MM.1S (cell line): ENCODE results near the gene MACROD1.
A peak's percentile ranks its signal among the peaks of the same experiment; 100 is the strongest.
"Not testable (repeated sequence)": the region's sequence is repeated elsewhere in the genome, so short reads cannot be mapped to it uniquely, and the experiment has no call there.

Experiments
- DNase-seq: peaks from one replicate; pipeline ENCODE4 v3.0.0-alpha.2; 2015
- H2AFZ ChIP-seq: fragments of 300-600 bp; sonication (generic); 2 replicates; pipeline ENCODE4 v1.6.0; 2016; ENCODE audit warnings: antibody characterized with exemption, low read length
- H3F3A ChIP-seq: fragments of 300-600 bp; sonication (generic); 2 replicates; pipeline ENCODE4 v1.6.1; 2016; ENCODE audit warnings: mild to moderate bottlenecking, antibody characterized with exemption, low read length, moderate library complexity, mixed read lengths; ENCODE audit not compliant: insufficient read depth
- H3K27ac ChIP-seq: fragments of 300-600 bp; sonication (generic); 2 replicates; pipeline ENCODE4 v1.5.1; 2016; ENCODE audit warnings: mild to moderate bottlenecking, low read length
- H3K27me3 ChIP-seq: fragments of 300-600 bp; sonication (generic); replicated peaks from 2 replicates; pipeline ENCODE4 v1.6.0; 2016; ENCODE audit warnings: low read length; ENCODE audit not compliant: insufficient read depth
- H3K36me3 ChIP-seq: fragments of 300-600 bp; sonication (generic); replicated peaks from 2 replicates; pipeline ENCODE4 v1.6.1; 2016; ENCODE audit warnings: mild to moderate bottlenecking, low read length, mixed read lengths; ENCODE audit not compliant: insufficient read depth
- H3K4me1 ChIP-seq: fragments of 300-600 bp; sonication (generic); 2 replicates; pipeline ENCODE4 v1.6.1; 2016; ENCODE audit warnings: low read length, mixed read lengths
- H3K4me2 ChIP-seq: fragments of 300-600 bp; sonication (generic); 2 replicates; pipeline ENCODE4 v1.6.0; 2016; ENCODE audit warnings: low read depth, low read length
- H3K4me3 ChIP-seq: fragments of 300-600 bp; sonication (generic); 2 replicates; pipeline ENCODE4 v1.5.1; 2016; ENCODE audit warnings: low read length, mixed read lengths
- H3K79me2 ChIP-seq: fragments of 300-600 bp; sonication (generic); 2 replicates; pipeline ENCODE4 v1.6.1; 2016; ENCODE audit warnings: mixed run types, low read length, mixed read lengths
- H3K9ac ChIP-seq: fragments of 300-600 bp; sonication (generic); 2 replicates; pipeline ENCODE4 v1.6.1; 2016; ENCODE audit warnings: low read length, mixed read lengths
- H3K9me2 ChIP-seq: fragments of 300-600 bp; sonication (generic); replicated peaks from 2 replicates; pipeline ENCODE4 v1.6.1; 2016; ENCODE audit warnings: mild to moderate bottlenecking, low read length, mixed read lengths; ENCODE audit not compliant: insufficient read depth
- H3K9me3 ChIP-seq: fragments of 300-600 bp; sonication (generic); replicated peaks from 2 replicates; pipeline ENCODE4 v1.6.1; 2016; ENCODE audit warnings: mild to moderate bottlenecking, low read length, mixed read lengths; ENCODE audit not compliant: insufficient read depth
- H4K20me1 ChIP-seq: fragments of 300-600 bp; sonication (generic); 2 replicates; pipeline ENCODE4 v1.6.1; 2016; ENCODE audit warnings: mild to moderate bottlenecking, low read length, moderate library complexity, mixed read lengths; ENCODE audit not compliant: insufficient read depth
- CTCF ChIP-seq: fragments of 300-600 bp; sonication (generic); IDR thresholded peaks from 2 replicates; pipeline ENCODE4 v1.5.1; 2016; ENCODE audit warnings: antibody characterized with exemption, low read length, mixed read lengths
- EZH2 ChIP-seq: fragments of 300-600 bp; sonication (generic); optimal IDR thresholded peaks from 2 replicates; pipeline ENCODE3; 2017; ENCODE audit warnings: low read depth, mild to moderate bottlenecking, antibody characterized with exemption, low read length, mixed read lengths
- EZH2phosphoT487 ChIP-seq: fragments of 300-600 bp; sonication (generic); IDR thresholded peaks from 2 replicates; pipeline ENCODE4 v1.6.1; 2018; ENCODE audit warnings: antibody characterized with exemption, low read length

MACROD1 gene

GRCh38 chr11:63979426-63979825 lies 186.5 kb downstream of the MACROD1 start:
- no peak overlapping the region for H3K4me3 ChIP-seq
- no peaks in the 10 kb centered on the region for H3F3A ChIP-seq
- H3K36me3 ChIP-seq = no peaks in the 10 kb centered on the region
- H2AFZ ChIP-seq = no peak overlapping the region
- no peak overlapping the region for H3K4me2 ChIP-seq
- H3K9ac ChIP-seq = no peak overlapping the region
- H3K9me3 ChIP-seq = no peaks in the 10 kb centered on the region
- H3K79me2 ChIP-seq = peaks cover 47% of the 10 kb centered on the region
- DNase-seq = no peak
- no peaks in the 10 kb centered on the region for H3K27me3 ChIP-seq
- H3K9me2 ChIP-seq = no peaks in the 10 kb centered on the region
- H3K4me1 ChIP-seq = 0 out of 2 replicates have a peak, but pooled peaks cover 5% of the 10 kb centered on the region
- no peak overlapping the region for H3K27ac ChIP-seq
- TF ChIP-seq CTCF (no peak), EZH2 (no peak), EZH2phosphoT487 (no peak)
- H4K20me1 ChIP-seq = no peaks in the 10 kb centered on the region

GRCh38 chr11:63978551-63979239 lies 187.2 kb downstream of the MACROD1 start:
- TF ChIP-seq EZH2phosphoT487 = no peak
- TF ChIP-seq EZH2 = no peak
- TF ChIP-seq CTCF = no peak
- no peak overlapping the region for H3K9ac ChIP-seq
- H3K9me2 ChIP-seq = no peaks in the 10 kb centered on the region
- H3F3A ChIP-seq = no peaks in the 10 kb centered on the region
- no peak overlapping the region for H3K27ac ChIP-seq
- H3K4me3 ChIP-seq = no peak overlapping the region
- 0 out of 2 replicates have a peak, but pooled peaks cover 5% of the 10 kb centered on the region for H3K4me1 ChIP-seq
- H3K36me3 ChIP-seq = no peaks in the 10 kb centered on the region
- peaks cover 48% of the 10 kb centered on the region for H3K79me2 ChIP-seq
- no peaks in the 10 kb centered on the region for H3K9me3 ChIP-seq
- H3K27me3 ChIP-seq = no peaks in the 10 kb centered on the region
- H4K20me1 ChIP-seq = no peaks in the 10 kb centered on the region
- H2AFZ ChIP-seq = no peak overlapping the region
- DNase-seq = no peak
- H3K4me2 ChIP-seq = no peak overlapping the region

- H3K27me3 ChIP-seq = 0 out of 2 replicates have a peak, but pooled peaks cover 3% of the 10 kb centered on the region
- DNase-seq = peak; percentile 100
- no peaks in the 10 kb centered on the region for H3K9me3 ChIP-seq
- H2AFZ ChIP-seq = peak within 1 kb of the TSS; percentile 96
- TF ChIP-seq CTCF (no peak), EZH2phosphoT487 (no peak), EZH2 (no peak)
- peak within 1 kb of the TSS; percentile 99 for H3K9ac ChIP-seq
- no peaks in the 10 kb centered on the region for H3K36me3 ChIP-seq
- H4K20me1 ChIP-seq = no peaks in the 10 kb centered on the region
- peak within 1 kb of the TSS; percentile 62 for H3K4me2 ChIP-seq
- no peaks in the 10 kb centered on the region for H3F3A ChIP-seq
- peaks cover 43% of the 10 kb centered on the region for H3K79me2 ChIP-seq
- H3K9me2 ChIP-seq = no peaks in the 10 kb centered on the region
- H3K27ac ChIP-seq = peak within 1 kb of the TSS; percentile 90
- H3K4me1 ChIP-seq = 0 out of 2 replicates have a peak, but pooled peaks cover 5% of the 10 kb centered on the region
- peak within 1 kb of the TSS; percentile 100 for H3K4me3 ChIP-seq
Measured at GRCh38 chr11:63974259-63975143, 191.4 kb downstream of the MACROD1 start, which contains the start of gene COX8A. TSS of gene COX8A (plus strand) at chr11:63974620. CDS start at chr11:63974681, 61 bp downstream.

GRCh38 chr11:63973912-63974258 lies 192.0 kb downstream of the MACROD1 start:
- not testable (repeated sequence) for H3K9ac ChIP-seq, H4K20me1 ChIP-seq, H3K9me3 ChIP-seq, H3F3A ChIP-seq, DNase-seq, H2AFZ ChIP-seq, H3K27me3 ChIP-seq, H3K27ac ChIP-seq, H3K36me3 ChIP-seq, H3K9me2 ChIP-seq, H3K4me1 ChIP-seq
- peaks cover 37% of the 10 kb centered on the region for H3K79me2 ChIP-seq
- H3K4me3 ChIP-seq = peak overlapping the region; percentile 45
- H3K4me2 ChIP-seq = peak overlapping the region; percentile 62; the same call in 1 of the 2 replicates
